IMR-90 (cell line): ENCODE measurements around the gene EIF2B1. TPM values are rescaled to one million over a fixed set of nuclear protein-coding genes. Genes with fewer than 3 reads are reported as not detected.

Experiments used
- ATAC-seq: fragments of 200-7000 bp; cut with Tn5 transposase; 2 replicates; pipeline ENCODE4 v1.9.1; 2020; ENCODE audit warnings: low read depth, mild to moderate bottlenecking, moderate library complexity
- BruUV-seq: library from RNA; stranded (reverse); fragments of 400-500 nt; replicated peaks from 2 replicates; lab custom pipeline; 2021; lab: Mats Ljungman, UMichigan
- CTCF ChIA-PET: fragments of 300-600 bp; formaldehyde crosslinking; extraction: SDS; loops from one replicate; lab custom pipeline; 2021; ENCODE audit warnings: antibody characterized with exemption; lab: Yijun Ruan, JAX
- POLR2A ChIA-PET: fragments of 300-600 bp; sonication (Branson Sonifier 250); formaldehyde crosslinking; loops from one replicate; lab custom pipeline; 2022; ENCODE audit warnings: antibody characterized with exemption; ENCODE audit not compliant: unreplicated experiment; lab: Charles Lee
- DNase-seq: peaks from one replicate; pipeline ENCODE4 v3.0.0; 2013
- H2AFZ ChIP-seq: replicated peaks from 2 replicates; pipeline ENCODE3; 2013; ENCODE audit warnings: low read length, mild to moderate bottlenecking; ENCODE audit not compliant: poor library complexity
- H2AK5ac ChIP-seq: 2 replicates; pipeline ENCODE4 v1.6.1; 2013; ENCODE audit warnings: low read depth, low read length, inconsistent platforms
- H2AK9ac ChIP-seq: replicated peaks from 2 replicates; pipeline ENCODE3; 2013; ENCODE audit warnings: mild to moderate bottlenecking, low read depth, low read length, moderate library complexity; ENCODE audit not compliant: poor library complexity
- H2BK120ac ChIP-seq: 2 replicates; pipeline ENCODE4 v1.6.1; 2013; ENCODE audit warnings: low read depth, low read length, inconsistent platforms
- H2BK15ac ChIP-seq: 3 replicates; pipeline ENCODE4 v1.6.1; 2013; ENCODE audit warnings: low read depth, low read length, inconsistent platforms
- H2BK20ac ChIP-seq: 2 replicates; pipeline ENCODE4 v1.6.1; 2013; ENCODE audit warnings: low read depth, mild to moderate bottlenecking, inconsistent platforms, low read length, moderate library complexity
- H2BK5ac ChIP-seq: 2 replicates; pipeline ENCODE4 v1.6.1; 2013; ENCODE audit warnings: mild to moderate bottlenecking, low read depth, low read length, inconsistent platforms; ENCODE audit not compliant: poor library complexity, severe bottlenecking
- H3K14ac ChIP-seq: replicated peaks from 2 replicates; pipeline ENCODE4 v1.6.1; 2013; ENCODE audit warnings: low read depth, low read length, inconsistent platforms
- H3K18ac ChIP-seq: 2 replicates; pipeline ENCODE4 v1.6.1; 2013; ENCODE audit warnings: low read depth, low read length, control low read depth
- H3K23ac ChIP-seq: 2 replicates; pipeline ENCODE4 v1.6.1; 2013; ENCODE audit warnings: low read depth, low read length, inconsistent platforms
- H3K27ac ChIP-seq: 2 replicates; pipeline ENCODE4 v1.5.1; 2013; ENCODE audit warnings: mild to moderate bottlenecking, control low read depth, low read length; ENCODE audit not compliant: insufficient read depth
- H3K27me3 ChIP-seq: 2 replicates; pipeline ENCODE4 v1.6.1; 2013; ENCODE audit warnings: low read length; ENCODE audit not compliant: control insufficient read depth, insufficient read depth
- H3K36me3 ChIP-seq: 2 replicates; pipeline ENCODE4 v1.6.1; 2013; ENCODE audit warnings: low read length, mixed read lengths; ENCODE audit not compliant: control insufficient read depth, insufficient read depth
- H3K4ac ChIP-seq: 2 replicates; pipeline ENCODE4 v1.6.1; 2013; ENCODE audit warnings: low read depth, low read length, inconsistent platforms
- H3K4me1 ChIP-seq: 2 replicates; pipeline ENCODE4 v1.6.1; 2013; ENCODE audit warnings: low read length, mixed read lengths; ENCODE audit not compliant: control insufficient read depth, insufficient read depth
- H3K4me2 ChIP-seq: 2 replicates; pipeline ENCODE4 v1.6.1; 2013; ENCODE audit warnings: low read depth, mild to moderate bottlenecking, control low read depth, low read length, moderate library complexity
- H3K4me3 ChIP-seq: 2 replicates; pipeline ENCODE4 v1.5.1; 2013; ENCODE audit warnings: low read depth, mild to moderate bottlenecking, control low read depth, low read length, moderate library complexity; ENCODE audit not compliant: insufficient read depth
- H3K56ac ChIP-seq: 2 replicates; pipeline ENCODE4 v1.6.1; 2013; ENCODE audit warnings: low read length, inconsistent platforms; ENCODE audit not compliant: insufficient read depth; ENCODE audit errors: extremely low read depth
- H3K79me1 ChIP-seq, 2 experiments: 2 replicates each; pipeline ENCODE4 v1.6.1; 2013; ENCODE audit warnings: low read length in 2 of 2, inconsistent platforms in 1 of 2, low read depth in 1 of 2
- H3K9ac ChIP-seq: 2 replicates; pipeline ENCODE4 v1.6.1; 2013; ENCODE audit warnings: low read depth, low read length, control low read depth
- H3K9me1 ChIP-seq: 2 replicates; pipeline ENCODE4 v1.6.1; 2013; ENCODE audit warnings: low read length, inconsistent platforms; ENCODE audit not compliant: insufficient read depth
- H3K9me3 ChIP-seq: 2 replicates; pipeline ENCODE4 v1.6.1; 2013; ENCODE audit warnings: low read length; ENCODE audit not compliant: control insufficient read depth, insufficient read depth
- H4K20me1 ChIP-seq: 2 replicates; pipeline ENCODE4 v1.6.1; 2013; ENCODE audit warnings: low read length, inconsistent platforms; ENCODE audit not compliant: insufficient read depth
- H4K5ac ChIP-seq: 2 replicates; pipeline ENCODE4 v1.6.1; 2013; ENCODE audit warnings: mild to moderate bottlenecking, low read depth, low read length, control low read depth
- H4K8ac ChIP-seq, 2 experiments: 2 replicates each; pipeline ENCODE4 v1.6.1; 2013; ENCODE audit warnings: low read depth in 2 of 2, low read length in 2 of 2, control low read depth in 1 of 2, inconsistent platforms in 1 of 2
- H4K91ac ChIP-seq: 2 replicates; pipeline ENCODE4 v1.6.1; 2013; ENCODE audit warnings: low read depth, low read length, inconsistent platforms; ENCODE audit not compliant: insufficient read depth
- BHLHE40 ChIP-seq: fragments of 150-350 bp; IDR thresholded peaks from 2 replicates; pipeline ENCODE4 v1.6.1; 2016; ENCODE audit warnings: mild to moderate bottlenecking, low read depth, low read length
- CEBPB ChIP-seq: IDR thresholded peaks from 2 replicates; pipeline ENCODE4 v1.6.1; 2012; ENCODE audit warnings: low read depth, low read length, improper control_type of control experiment
- CHD1 ChIP-seq: IDR thresholded peaks from 2 replicates; pipeline ENCODE4 v1.6.1; 2012; ENCODE audit warnings: low read depth, low read length, improper control_type of control experiment
- FOS ChIP-seq: fragments of 150-350 bp; IDR thresholded peaks from 2 replicates; pipeline ENCODE4 v1.6.1; 2016; ENCODE audit warnings: low read depth, low read length
- MAFK ChIP-seq: IDR thresholded peaks from 2 replicates; pipeline ENCODE4 v1.6.1; 2012; ENCODE audit warnings: low read depth, low read length, improper control_type of control experiment
- MAZ ChIP-seq: IDR thresholded peaks from 2 replicates; pipeline ENCODE4 v1.6.1; 2012; ENCODE audit warnings: low read depth, mild to moderate bottlenecking, low read length, improper control_type of control experiment, moderate library complexity, borderline replicate concordance
- MXI1 ChIP-seq: IDR thresholded peaks from 2 replicates; pipeline ENCODE4 v1.6.1; 2012; ENCODE audit warnings: low read depth, mild to moderate bottlenecking, low read length, moderate library complexity, borderline replicate concordance
- NFE2L2 ChIP-seq: fragments of 150-350 bp; IDR thresholded peaks from 2 replicates; pipeline ENCODE4 v1.6.1; 2016; ENCODE audit warnings: low read depth, mild to moderate bottlenecking, low read length
- POLR2A ChIP-seq: IDR thresholded peaks from 2 replicates; pipeline ENCODE4 v1.6.1; 2012; ENCODE audit warnings: mild to moderate bottlenecking, low read depth, low read length
- RAD21 ChIP-seq: IDR thresholded peaks from 2 replicates; pipeline ENCODE4 v1.6.1; 2012; ENCODE audit warnings: low read length, improper control_type of control experiment
- RCOR1 ChIP-seq: IDR thresholded peaks from 2 replicates; pipeline ENCODE4 v1.6.1; 2012; ENCODE audit warnings: mild to moderate bottlenecking, low read length, improper control_type of control experiment; ENCODE audit not compliant: insufficient replicate concordance
- RFX5 ChIP-seq: IDR thresholded peaks from 2 replicates; pipeline ENCODE4 v1.8.0; 2012; ENCODE audit warnings: low read depth, mild to moderate bottlenecking, low read length, moderate library complexity
- SMC3 ChIP-seq: fragments of 150-350 bp; IDR thresholded peaks from 2 replicates; pipeline ENCODE4 v1.6.1; 2016; ENCODE audit warnings: low read depth, mild to moderate bottlenecking, antibody characterized with exemption, low read length, moderate library complexity
- WGBS, 2 experiments: methylation state at CpG; one replicate each; pipeline versions ENCODE4 v1.1.5 to v1.1.7; 2013; ENCODE audit warnings: missing lambda C conversion rate in 2 of 2; ENCODE audit not compliant: insufficient read length in 1 of 2; ENCODE audit errors: extremely low coverage in 2 of 2; 5-methylcytosine and 5-hydroxymethylcytosine counted together
- dilution Hi-C: fragments of 300-500 bp; cut with HindIII; formaldehyde crosslinking; loops from one replicate; pipeline ENCODE4 v1.14.3; 2018; ENCODE audit warnings: low sequenced_read_pairs; ENCODE audit not compliant: unreplicated experiment
- in situ Hi-C: fragments of 300-500 bp; cut with MboI; formaldehyde crosslinking; loops from 3 replicates; pipeline ENCODE4 v1.14.3; 2019; ENCODE audit warnings: low sequenced_read_pairs, inconsistent platforms, mixed read lengths
- intact Hi-C: fragments of 100-400 bp; cut with micrococcal nuclease; formaldehyde crosslinking; loops from 2 replicates; pipeline ENCODE4 v1.10.0; 2022
- polyA plus RNA-seq, 3 experiments: library from polyadenylated mRNA; depleted of rRNA; stranded (reverse); fragments of >200 nt; gene quantifications; 2 replicates each; pipeline ENCODE4 v1.2.3, GENCODE V29; 2012; ENCODE audit warnings: low replicate concordance in 1 of 3
- total RNA-seq: library from RNA; depleted of rRNA; stranded (reverse); fragments of >200 nt; gene quantifications from 2 replicates; pipeline ENCODE4 v1.2.3, GENCODE V29; 2012
- TF ChIP-seq, protein P1 (sequence below): fragments of 150-350 bp; IDR thresholded peaks from 2 replicates; pipeline ENCODE4 v1.6.1; 2017; ENCODE audit warnings: mild to moderate bottlenecking, antibody characterized with exemption, low read length, low read depth
- TF ChIP-seq, protein P2 (sequence below): conservative IDR thresholded peaks from 2 replicates; pipeline ENCODE4 v1.5.1; 2012; ENCODE audit warnings: mild to moderate bottlenecking, low read depth, low read length, improper control_type of control experiment
- TF ChIP-seq, protein P3 (sequence below): fragments of 150-350 bp; IDR thresholded peaks from 2 replicates; pipeline ENCODE4 v1.6.1; 2016; ENCODE audit warnings: low read depth, mild to moderate bottlenecking, low read length, moderate library complexity, borderline replicate concordance

Gene EIF2B1
- total and polyA plus RNA-seq, 2 of the 4 experiments (the other 2 are of a cell fraction): 33.9 to 45.9 TPM

DNA sequence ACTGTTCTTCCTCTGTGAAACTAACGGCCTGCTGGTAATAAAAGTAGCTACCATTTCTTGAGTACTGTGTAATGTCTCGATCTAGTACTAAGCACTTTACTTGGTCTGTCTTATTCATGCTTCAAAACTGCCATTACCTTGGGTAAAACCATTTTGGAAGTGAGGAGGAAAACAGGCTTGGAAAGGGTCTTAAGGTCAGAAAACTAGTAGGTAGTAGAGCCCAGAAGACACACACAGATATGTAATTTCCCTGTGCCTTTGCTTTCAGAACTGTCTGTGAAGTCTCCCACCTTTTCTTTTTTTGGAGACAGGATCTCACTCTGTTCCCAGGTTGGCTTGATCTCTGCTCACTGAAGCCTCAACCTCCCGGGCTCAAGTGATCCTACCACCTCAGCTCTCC lies 35.0 kb downstream of the EIF2B1 start:
- intact Hi-C loops (no loop called here), in situ Hi-C loops (no loop called here), dilution Hi-C loops (no loop called here)
- no peak overlapping the region for H3K23ac ChIP-seq
- peaks cover 30% of the 10 kb centered on the region for H4K20me1 ChIP-seq
- H3K27ac ChIP-seq: no peak overlapping the region
- no peak overlapping the region for H2BK15ac ChIP-seq
- H4K5ac ChIP-seq: no peak overlapping the region
- no TSS peak for BruUV-seq
- H3K79me1 ChIP-seq: peaks cover 20 to 50% of the 10 kb centered on the region in 2 experiments
- no peak overlapping the region for H2AFZ ChIP-seq
- H3K27me3 ChIP-seq: no peaks in the 10 kb centered on the region
- no peak overlapping the region for H3K56ac ChIP-seq
- ATAC-seq (no peak), DNase-seq (no peak)
- no peak overlapping the region for H3K4ac ChIP-seq
- no CpG with 5 or more reads among the region's 3 CpGs for WGBS, 2 experiments
- no peak overlapping the region for H2AK9ac ChIP-seq
- H2AK5ac ChIP-seq: no peak overlapping the region
- H3K18ac ChIP-seq: no peak overlapping the region
- H3K9ac ChIP-seq: no peak overlapping the region
- H3K36me3 ChIP-seq: peaks cover 18% of the 10 kb centered on the region
- H3K9me3 ChIP-seq: no peaks in the 10 kb centered on the region
- POLR2A ChIA-PET: no interaction called here
- no peak overlapping the region for H3K4me3 ChIP-seq
- H2BK20ac ChIP-seq: no peak overlapping the region
- no peaks in the 10 kb centered on the region for H3K9me1 ChIP-seq
- no peak overlapping the region for H4K8ac ChIP-seq
- H2BK120ac ChIP-seq: no peak overlapping the region
- H3K4me2 ChIP-seq: no peak overlapping the region
- H4K91ac ChIP-seq: no peak overlapping the region
- H3K4me1 ChIP-seq: peaks cover 4% of the 10 kb centered on the region
- no peak overlapping the region for H3K14ac ChIP-seq
- TF ChIP-seq RCOR1 (no peak), FOS (no peak), NFE2L2 (no peak), BHLHE40 (no peak), CHD1 (no peak), MAZ (no peak), MAFK (no peak), RAD21 (no peak), RFX5 (no peak), CEBPB (no peak), MXI1 (no peak), SMC3 (no peak), POLR2A (no peak)
- TF ChIP-seq, protein P1, sequence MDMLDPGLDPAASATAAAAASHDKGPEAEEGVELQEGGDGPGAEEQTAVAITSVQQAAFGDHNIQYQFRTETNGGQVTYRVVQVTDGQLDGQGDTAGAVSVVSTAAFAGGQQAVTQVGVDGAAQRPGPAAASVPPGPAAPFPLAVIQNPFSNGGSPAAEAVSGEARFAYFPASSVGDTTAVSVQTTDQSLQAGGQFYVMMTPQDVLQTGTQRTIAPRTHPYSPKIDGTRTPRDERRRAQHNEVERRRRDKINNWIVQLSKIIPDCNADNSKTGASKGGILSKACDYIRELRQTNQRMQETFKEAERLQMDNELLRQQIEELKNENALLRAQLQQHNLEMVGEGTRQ: no peak
- TF ChIP-seq, protein P2, sequence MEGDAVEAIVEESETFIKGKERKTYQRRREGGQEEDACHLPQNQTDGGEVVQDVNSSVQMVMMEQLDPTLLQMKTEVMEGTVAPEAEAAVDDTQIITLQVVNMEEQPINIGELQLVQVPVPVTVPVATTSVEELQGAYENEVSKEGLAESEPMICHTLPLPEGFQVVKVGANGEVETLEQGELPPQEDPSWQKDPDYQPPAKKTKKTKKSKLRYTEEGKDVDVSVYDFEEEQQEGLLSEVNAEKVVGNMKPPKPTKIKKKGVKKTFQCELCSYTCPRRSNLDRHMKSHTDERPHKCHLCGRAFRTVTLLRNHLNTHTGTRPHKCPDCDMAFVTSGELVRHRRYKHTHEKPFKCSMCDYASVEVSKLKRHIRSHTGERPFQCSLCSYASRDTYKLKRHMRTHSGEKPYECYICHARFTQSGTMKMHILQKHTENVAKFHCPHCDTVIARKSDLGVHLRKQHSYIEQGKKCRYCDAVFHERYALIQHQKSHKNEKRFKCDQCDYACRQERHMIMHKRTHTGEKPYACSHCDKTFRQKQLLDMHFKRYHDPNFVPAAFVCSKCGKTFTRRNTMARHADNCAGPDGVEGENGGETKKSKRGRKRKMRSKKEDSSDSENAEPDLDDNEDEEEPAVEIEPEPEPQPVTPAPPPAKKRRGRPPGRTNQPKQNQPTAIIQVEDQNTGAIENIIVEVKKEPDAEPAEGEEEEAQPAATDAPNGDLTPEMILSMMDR: no peak
- TF ChIP-seq, protein P3, sequence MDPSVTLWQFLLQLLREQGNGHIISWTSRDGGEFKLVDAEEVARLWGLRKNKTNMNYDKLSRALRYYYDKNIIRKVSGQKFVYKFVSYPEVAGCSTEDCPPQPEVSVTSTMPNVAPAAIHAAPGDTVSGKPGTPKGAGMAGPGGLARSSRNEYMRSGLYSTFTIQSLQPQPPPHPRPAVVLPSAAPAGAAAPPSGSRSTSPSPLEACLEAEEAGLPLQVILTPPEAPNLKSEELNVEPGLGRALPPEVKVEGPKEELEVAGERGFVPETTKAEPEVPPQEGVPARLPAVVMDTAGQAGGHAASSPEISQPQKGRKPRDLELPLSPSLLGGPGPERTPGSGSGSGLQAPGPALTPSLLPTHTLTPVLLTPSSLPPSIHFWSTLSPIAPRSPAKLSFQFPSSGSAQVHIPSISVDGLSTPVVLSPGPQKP: no peak
- CTCF ChIA-PET: no interaction called here
- no peak overlapping the region for H2BK5ac ChIP-seq
